K562 (cell line): ENCODE measurements around the gene CRADD. TPM values are rescaled to one million over a fixed set of nuclear protein-coding genes. Genes with fewer than 3 reads are reported as not detected.
A peak's percentile ranks its signal among the peaks of the same experiment; 100 is the strongest.

Experiments used
- ATAC-seq: fragments of 200-7000 bp; cut with Tn5 transposase; 3 replicates; pipeline ENCODE4 v1.9.1; 2020; ENCODE audit warnings: moderate library complexity
- BruUV-seq: library from RNA; stranded (reverse); fragments of 400-500 nt; replicated peaks from 2 replicates; lab custom pipeline; 2021; lab: Mats Ljungman, UMichigan
- CTCF ChIA-PET: fragments of 300-600 bp; formaldehyde crosslinking; extraction: SDS; loops from one replicate; lab custom pipeline; 2021; ENCODE audit warnings: low intra/inter-chr PET ratio; lab: Yijun Ruan, JAX
- POLR2A ChIA-PET: fragments of 300-600, 350-650 bp; sonication (Branson Sonifier 250); formaldehyde crosslinking; extraction: SDS; loops from one replicate; lab custom pipeline; 2021; ENCODE audit warnings: antibody characterized with exemption, inconsistent platforms; lab: Yijun Ruan, JAX
- DNase-seq, 4 experiments: peaks; one replicate each; pipeline versions ENCODE4 v3.0.0 to v3.0.0-alpha.2; 2011 to 2018; ENCODE audit warnings: low spot score in 3 of 4, mixed read lengths in 3 of 4; ENCODE audit errors: extremely low read depth in 1 of 4
- FAIRE-seq: peaks from 2 replicates; lab custom pipeline; 2011; peaks lifted over from hg19 to GRCh38; lab: Jason Lieb, UNC
- H2AFZ ChIP-seq: 2 replicates; pipeline ENCODE4 v1.6.0; 2011; ENCODE audit warnings: low read depth, low read length, control low read depth, inconsistent platforms
- H3K27ac ChIP-seq: fragments of 200-600 bp; 3 replicates; pipeline ENCODE4 v1.8.0; 2011; ENCODE audit warnings: low read depth, mild to moderate bottlenecking, control low read depth, inconsistent platforms, low read length, moderate library complexity, mixed read lengths; ENCODE audit errors: extremely low read depth
- H3K27me3 ChIP-seq, 2 experiments: fragments of 300-600 bp in 1 of 2; 2 replicates in 1 of 2; 3 replicates in 1 of 2; pipeline versions ENCODE4 v1.6.0 to v1.8.0; 2011; ENCODE audit warnings: inconsistent platforms in 2 of 2, low read length in 2 of 2, mild to moderate bottlenecking in 1 of 2, mixed read lengths in 1 of 2, moderate library complexity in 1 of 2; ENCODE audit not compliant: control insufficient read depth in 2 of 2, insufficient read depth in 2 of 2
- H3K36me3 ChIP-seq: fragments of 300-600 bp; 3 replicates; pipeline ENCODE4 v1.8.0; 2011; ENCODE audit warnings: mild to moderate bottlenecking, low read length, inconsistent platforms; ENCODE audit not compliant: control insufficient read depth, insufficient read depth
- H3K4me1 ChIP-seq, 2 experiments: fragments of 200-600 bp in 1 of 2; replicated peaks in 1 of 2; 2 replicates in 1 of 2; 3 replicates in 1 of 2; pipeline versions ENCODE4 v1.5.1 to v1.8.0; 2011; ENCODE audit warnings: inconsistent platforms in 2 of 2, low read length in 2 of 2, mild to moderate bottlenecking in 1 of 2, mixed read lengths in 1 of 2, moderate library complexity in 1 of 2; ENCODE audit not compliant: control insufficient read depth in 2 of 2, insufficient read depth in 2 of 2
- H3K4me2 ChIP-seq: 2 replicates; pipeline ENCODE4 v1.6.1; 2011; ENCODE audit warnings: low read length, control low read depth, inconsistent platforms, mixed read lengths; ENCODE audit not compliant: insufficient read depth
- H3K4me3 ChIP-seq: fragments of 200-600 bp; sonication (generic), shearing (Covaris generic); 2 replicates; pipeline ENCODE4 v1.5.1; 2016; ENCODE audit warnings: control low read depth, inconsistent platforms
- H3K79me2 ChIP-seq: fragments of 200-600 bp; 3 replicates; pipeline ENCODE4 v1.8.0; 2011; ENCODE audit warnings: low read length, inconsistent platforms; ENCODE audit not compliant: control insufficient read depth, insufficient read depth
- H3K9ac ChIP-seq, 2 experiments: 2 replicates each; pipeline versions ENCODE4 v1.6.0 to v1.6.1; 2011; ENCODE audit warnings: low read depth in 2 of 2, low read length in 2 of 2, control low read depth in 1 of 2, inconsistent platforms in 1 of 2, mild to moderate bottlenecking in 1 of 2, mixed read lengths in 1 of 2; ENCODE audit not compliant: insufficient read depth in 1 of 2
- H3K9me1 ChIP-seq: one replicate; pipeline ENCODE4 v1.6.0; 2011; ENCODE audit warnings: inconsistent platforms, mild to moderate bottlenecking, low read length, moderate library complexity; ENCODE audit not compliant: control insufficient read depth, insufficient read depth
- H3K9me3 ChIP-seq: replicated peaks from 2 replicates; pipeline ENCODE4 v1.5.1; 2011; ENCODE audit warnings: low read depth, low read length, inconsistent platforms; ENCODE audit not compliant: control insufficient read depth, insufficient read depth
- H4K20me1 ChIP-seq: replicated peaks from 2 replicates; pipeline ENCODE4 v1.6.1; 2011; ENCODE audit warnings: low read length, inconsistent platforms, mixed read lengths; ENCODE audit not compliant: control insufficient read depth, insufficient read depth
- CBFA2T2 ChIP-seq: fragments of 450-650 bp; conservative IDR thresholded peaks from 2 replicates; pipeline ENCODE4 v1.6.1; 2017; ENCODE audit warnings: mild to moderate bottlenecking
- CCAR2 ChIP-seq: fragments of 200-400 bp; formaldehyde crosslinking; IDR thresholded peaks from 2 replicates; pipeline ENCODE4 v1.6.1; 2017; ENCODE audit warnings: mild to moderate bottlenecking, low read depth, low read length
- DPF2 ChIP-seq: fragments of 450-650 bp; IDR thresholded peaks from 2 replicates; pipeline ENCODE4 v1.6.1; 2016
- EP300 ChIP-seq: IDR thresholded peaks from 2 replicates; pipeline ENCODE4 v1.6.1; 2012; ENCODE audit warnings: low read length, improper control_type of control experiment
- HMBOX1 ChIP-seq: sonication (generic); IDR thresholded peaks from 2 replicates; pipeline ENCODE4 v1.6.1; 2016
- KLF10 ChIP-seq: fragments of 250-450 bp; sonication (Bioruptor Pico); IDR thresholded peaks from 2 replicates; pipeline ENCODE4 v1.6.1; 2021; ENCODE audit warnings: matching md5 sums
- MEIS2 ChIP-seq: fragments of 450-650 bp; IDR thresholded peaks from 2 replicates; pipeline ENCODE4 v1.6.1; 2014; ENCODE audit warnings: mild to moderate bottlenecking; ENCODE audit not compliant: partially characterized antibody
- NCOA1 ChIP-seq: fragments of 450-650 bp; IDR thresholded peaks from 2 replicates; pipeline ENCODE4 v1.6.1; 2016; ENCODE audit warnings: low read depth
- SMARCB1 ChIP-seq: IDR thresholded peaks from 2 replicates; pipeline ENCODE4 v1.6.1; 2011; ENCODE audit warnings: improper control_type of control experiment, low read depth; ENCODE audit not compliant: insufficient read length
- YBX1 ChIP-seq: fragments of 450-650 bp; IDR thresholded peaks from 2 replicates; pipeline ENCODE4 v1.7.1; 2016; ENCODE audit warnings: mild to moderate bottlenecking
- ZNF143 ChIP-seq: sonication (generic); formaldehyde crosslinking; IDR thresholded peaks from 2 replicates; pipeline ENCODE4 v1.9.0; 2022; ENCODE audit warnings: mild to moderate bottlenecking, missing genetic modification reagents
- ZNF224 ChIP-seq: sonication (generic); formaldehyde crosslinking; IDR thresholded peaks from 2 replicates; pipeline ENCODE4 v1.8.0; 2022; ENCODE audit warnings: mild to moderate bottlenecking, missing genetic modification reagents
- WGBS: fragments of 100-300 bp; shearing (Covaris generic); methylation state at CpG from one replicate; pipeline ENCODE4 v1.1.6; 2016; ENCODE audit warnings: low coverage, mixed read lengths; ENCODE audit not compliant: insufficient coverage; ENCODE audit errors: missing lambda C conversion rate; 5-methylcytosine and 5-hydroxymethylcytosine counted together
- in situ Hi-C: fragments of 300-500 bp; cut with MboI; formaldehyde crosslinking; loops from 4 replicates; pipeline ENCODE4 v1.15.0; 2018; ENCODE audit warnings: inconsistent platforms, mixed read lengths
- intact Hi-C: fragments of 100-400 bp; cut with micrococcal nuclease; formaldehyde crosslinking; loops from 2 replicates; pipeline ENCODE4 v1.14.2; 2022
- polyA plus RNA-seq, 8 experiments: library from polyadenylated mRNA; depleted of rRNA in 4 of 8; stranded (reverse) in 5 of 8; unstranded in 3 of 8; fragments of >200 nt; fragmentation: Nextera tagmentation in 2 of 8; fragmentation: Illumina TruSeq in 1 of 8; extraction: Ambion mirVana in 2 of 8; extraction: Trizol in 1 of 8; gene quantifications; 2 replicates each; pipeline versions ENCODE4 v1.2.1 to v1.2.3, GENCODE V29; 2011 to 2014; ENCODE audit warnings: inconsistent platforms in 1 of 8, missing spikeins in 1 of 8
- total RNA-seq, 7 experiments: library from RNA; depleted of rRNA in 6 of 7; stranded (reverse); fragments of >200 nt in 6 of 7; fragmentation: Illumina TruSeq in 2 of 7; extraction: Trizol in 2 of 7; gene quantifications; 2 replicates each; pipeline versions ENCODE4 v1.2.1 to v1.2.3, GENCODE V29; 2011 to 2021; ENCODE audit warnings: low replicate concordance in 1 of 7
- TF ChIP-seq, protein P1 (sequence below): IDR thresholded peaks from 2 replicates; pipeline ENCODE4 v1.6.1; 2012; ENCODE audit warnings: low read depth, low read length, improper control_type of control experiment, borderline replicate concordance
- TF ChIP-seq, protein P2 (sequence below): fragments of 450-650 bp; IDR thresholded peaks from 2 replicates; pipeline ENCODE4 v1.6.1; 2017; ENCODE audit warnings: antibody characterized with exemption
- TF ChIP-seq, protein P3 (sequence below): fragments of 200-800 bp; sonication (Bioruptor generic); IDR thresholded peaks from 2 replicates; pipeline ENCODE4 v1.6.1; 2017; ENCODE audit warnings: missing genetic modification characterization, missing compliant biosample characterization

The CRADD gene
- total and polyA plus RNA-seq, 9 of the 15 experiments (the other 6 are each of a cell fraction or from before 2014, with no cell fraction given), result 20.5 to 41.1 (median 25.9) TPM

DNA sequence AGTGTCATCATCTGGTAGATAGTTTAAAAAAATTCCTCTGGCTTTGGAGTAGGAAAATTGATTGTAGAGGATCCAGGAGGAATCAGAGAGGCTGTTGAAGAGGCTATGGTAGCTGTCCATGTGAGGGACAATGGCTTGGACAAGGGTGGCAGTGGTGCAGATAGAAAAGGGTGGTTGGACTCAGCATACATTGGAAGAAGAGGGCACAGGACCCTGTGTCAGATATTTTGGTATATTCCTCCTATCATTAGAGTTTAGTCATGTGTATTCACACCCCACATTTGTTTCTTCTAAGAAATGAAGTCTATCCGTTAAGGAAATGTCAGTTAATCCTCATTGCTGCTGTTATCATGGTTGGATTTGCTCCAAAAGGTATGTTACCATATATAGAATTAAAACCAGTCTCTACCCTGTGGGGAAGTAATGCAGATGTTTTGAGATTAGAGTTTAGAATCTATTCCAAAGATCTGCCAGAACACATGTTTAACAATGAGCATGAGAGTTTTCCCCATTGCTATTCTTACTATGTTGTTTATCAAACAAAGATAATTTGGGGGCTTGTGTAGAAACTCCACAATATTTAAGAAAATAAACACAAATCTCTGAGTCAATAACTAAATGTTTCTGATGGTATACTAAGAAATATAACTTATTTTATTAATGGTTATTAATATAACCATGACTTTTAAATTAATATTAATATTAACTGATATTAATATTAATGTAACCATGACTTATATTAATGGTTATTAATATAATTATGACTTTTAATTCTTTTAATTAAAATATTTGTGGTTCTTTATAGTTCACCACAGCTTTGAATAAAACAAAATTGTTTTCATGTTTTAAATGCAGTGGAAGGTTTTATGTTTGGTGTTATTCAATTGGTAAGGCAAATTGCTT lies 80.9 kb downstream of the CRADD start:
- Histone ChIP-seq H3K9ac (peak overlapping the region; percentile 41 to 55; a peak in 3 of 4 replicates), H3K4me2 (peak overlapping the region; percentile 30; the same call in 1 of the 2 replicates), H3K9me3 (peaks cover 12% of the 10 kb centered on the region), H3K36me3 (no peaks in the 10 kb centered on the region), H3K27me3 (no peaks in the 10 kb centered on the region), H4K20me1 (no peaks in the 10 kb centered on the region), H3K27ac (peak overlapping the region; percentile 84), H3K4me1 (peaks cover 20 to 69% of the 10 kb centered on the region in 2 experiments), H3K79me2 (peaks cover 23% of the 10 kb centered on the region; the same call in 2 of the 3 replicates), H3K9me1 (no peaks in the 10 kb centered on the region), H3K4me3 (no peak overlapping the region), H2AFZ (peak overlapping the region; percentile 28; the same call in 1 of the 2 replicates)
- in situ Hi-C loops (loop anchor here (5.0 kb wide), 1 partner anchor 344 kb away; no protein-coding TSS in a partner anchor), intact Hi-C loops (loop anchor here (2.0 to 5.0 kb wide), 3 partner anchors 15 to 81 kb away; partner anchors contain the start of gene CRADD)
- 0% methylated on average over 1 of the region's 1 CpG for WGBS
- no TSS peak for BruUV-seq
- POLR2A ChIA-PET, result interaction anchor here (0.8 to 1.4 kb wide), 5 partner anchors 10 to 233 kb away, joined by 3 to 6 read pairs (median 4); partner anchors contain the start of gene SOCS2
- DNase-seq (peak; percentile 38 to 75 (median 40)), FAIRE-seq (no peak), ATAC-seq (peak; percentile 38)
- CTCF ChIA-PET, result interaction anchor here (0.6 kb wide), 1 partner anchor 297 kb away, joined by 3 read pairs; no protein-coding TSS in a partner anchor
- TF ChIP-seq MEIS2 (peak; percentile 74), SMARCB1 (no peak), ZNF143 (CRISPR knock-in tag) (no peak), NCOA1 (no peak), DPF2 (peak; percentile 67; the same call in 1 of the 2 replicates), EP300 (peak; percentile 98), KLF10 (CRISPR knock-in tag) (no peak), ZNF224 (no peak), YBX1 (no peak), CBFA2T2 (peak; percentile 32; the same call in 1 of the 2 replicates), CCAR2 (no peak), HMBOX1 (peak; percentile 83)
- TF ChIP-seq, protein P1, sequence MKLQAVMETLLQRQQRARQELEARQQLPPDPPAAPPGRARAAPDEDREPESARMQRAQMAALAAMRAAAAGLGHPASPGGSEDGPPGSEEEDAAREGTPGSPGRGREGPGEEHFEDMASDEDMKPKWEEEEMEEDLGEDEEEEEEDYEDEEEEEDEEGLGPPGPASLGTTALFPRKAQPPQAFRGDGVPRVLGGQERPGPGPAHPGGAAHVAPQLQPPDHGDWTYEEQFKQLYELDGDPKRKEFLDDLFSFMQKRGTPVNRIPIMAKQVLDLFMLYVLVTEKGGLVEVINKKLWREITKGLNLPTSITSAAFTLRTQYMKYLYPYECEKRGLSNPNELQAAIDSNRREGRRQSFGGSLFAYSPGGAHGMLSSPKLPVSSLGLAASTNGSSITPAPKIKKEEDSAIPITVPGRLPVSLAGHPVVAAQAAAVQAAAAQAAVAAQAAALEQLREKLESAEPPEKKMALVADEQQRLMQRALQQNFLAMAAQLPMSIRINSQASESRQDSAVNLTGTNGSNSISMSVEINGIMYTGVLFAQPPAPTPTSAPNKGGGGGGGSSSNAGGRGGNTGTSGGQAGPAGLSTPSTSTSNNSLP, result peak; percentile 91
- TF ChIP-seq, protein P2, sequence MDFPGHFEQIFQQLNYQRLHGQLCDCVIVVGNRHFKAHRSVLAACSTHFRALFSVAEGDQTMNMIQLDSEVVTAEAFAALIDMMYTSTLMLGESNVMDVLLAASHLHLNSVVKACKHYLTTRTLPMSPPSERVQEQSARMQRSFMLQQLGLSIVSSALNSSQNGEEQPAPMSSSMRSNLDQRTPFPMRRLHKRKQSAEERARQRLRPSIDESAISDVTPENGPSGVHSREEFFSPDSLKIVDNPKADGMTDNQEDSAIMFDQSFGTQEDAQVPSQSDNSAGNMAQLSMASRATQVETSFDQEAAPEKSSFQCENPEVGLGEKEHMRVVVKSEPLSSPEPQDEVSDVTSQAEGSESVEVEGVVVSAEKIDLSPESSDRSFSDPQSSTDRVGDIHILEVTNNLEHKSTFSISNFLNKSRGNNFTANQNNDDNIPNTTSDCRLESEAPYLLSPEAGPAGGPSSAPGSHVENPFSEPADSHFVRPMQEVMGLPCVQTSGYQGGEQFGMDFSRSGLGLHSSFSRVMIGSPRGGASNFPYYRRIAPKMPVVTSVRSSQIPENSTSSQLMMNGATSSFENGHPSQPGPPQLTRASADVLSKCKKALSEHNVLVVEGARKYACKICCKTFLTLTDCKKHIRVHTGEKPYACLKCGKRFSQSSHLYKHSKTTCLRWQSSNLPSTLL, result no peak
- TF ChIP-seq, protein P3, sequence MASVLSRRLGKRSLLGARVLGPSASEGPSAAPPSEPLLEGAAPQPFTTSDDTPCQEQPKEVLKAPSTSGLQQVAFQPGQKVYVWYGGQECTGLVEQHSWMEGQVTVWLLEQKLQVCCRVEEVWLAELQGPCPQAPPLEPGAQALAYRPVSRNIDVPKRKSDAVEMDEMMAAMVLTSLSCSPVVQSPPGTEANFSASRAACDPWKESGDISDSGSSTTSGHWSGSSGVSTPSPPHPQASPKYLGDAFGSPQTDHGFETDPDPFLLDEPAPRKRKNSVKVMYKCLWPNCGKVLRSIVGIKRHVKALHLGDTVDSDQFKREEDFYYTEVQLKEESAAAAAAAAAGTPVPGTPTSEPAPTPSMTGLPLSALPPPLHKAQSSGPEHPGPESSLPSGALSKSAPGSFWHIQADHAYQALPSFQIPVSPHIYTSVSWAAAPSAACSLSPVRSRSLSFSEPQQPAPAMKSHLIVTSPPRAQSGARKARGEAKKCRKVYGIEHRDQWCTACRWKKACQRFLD (CRISPR knock-in tag), result 0 out of 2 replicates have a peak, but pooled peaks have one; percentile 78
